GM19372 (cell line): Measurements from ENCODE around the gene KNCN.

Source experiments
- ATAC-seq: cut with Tn5 transposase; IDR thresholded peaks from one replicate; pipeline ENCODE4 v1.9.1; 2021; ENCODE audit warnings: mild to moderate bottlenecking, low read depth, moderate library complexity; ENCODE audit not compliant: unreplicated experiment

The KNCN gene

DNA sequence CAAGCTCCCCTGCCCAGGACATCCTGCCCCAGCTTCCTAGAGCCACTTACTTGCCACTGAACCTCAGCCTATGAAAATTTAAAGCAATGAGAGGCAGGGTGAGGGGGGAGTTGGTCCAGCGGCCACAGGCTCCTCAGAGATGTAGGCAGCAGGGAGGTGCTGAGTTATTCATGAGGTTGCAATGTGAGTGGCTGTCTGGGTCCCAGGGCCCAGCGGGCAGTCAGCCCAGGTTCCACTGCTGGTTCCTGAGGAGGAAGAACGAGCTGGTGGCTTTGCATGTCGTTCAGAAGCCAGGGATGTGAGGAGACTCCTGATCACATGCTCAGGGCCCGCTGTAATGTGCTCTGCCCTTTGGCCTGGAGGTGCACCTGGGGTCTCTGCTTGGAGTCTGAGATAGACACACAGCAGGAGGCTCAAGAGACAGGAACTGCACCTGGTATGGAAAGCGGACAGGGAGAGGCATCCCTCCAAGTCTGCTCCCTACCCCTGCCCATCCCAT, at the start of gene KNCN:
KNCN (minus strand) TSS at position 51 of the 499 bp plus-strand sequence. CDS start 432 bp downstream, outside the sequence.
- no peak for ATAC-seq

DNA sequence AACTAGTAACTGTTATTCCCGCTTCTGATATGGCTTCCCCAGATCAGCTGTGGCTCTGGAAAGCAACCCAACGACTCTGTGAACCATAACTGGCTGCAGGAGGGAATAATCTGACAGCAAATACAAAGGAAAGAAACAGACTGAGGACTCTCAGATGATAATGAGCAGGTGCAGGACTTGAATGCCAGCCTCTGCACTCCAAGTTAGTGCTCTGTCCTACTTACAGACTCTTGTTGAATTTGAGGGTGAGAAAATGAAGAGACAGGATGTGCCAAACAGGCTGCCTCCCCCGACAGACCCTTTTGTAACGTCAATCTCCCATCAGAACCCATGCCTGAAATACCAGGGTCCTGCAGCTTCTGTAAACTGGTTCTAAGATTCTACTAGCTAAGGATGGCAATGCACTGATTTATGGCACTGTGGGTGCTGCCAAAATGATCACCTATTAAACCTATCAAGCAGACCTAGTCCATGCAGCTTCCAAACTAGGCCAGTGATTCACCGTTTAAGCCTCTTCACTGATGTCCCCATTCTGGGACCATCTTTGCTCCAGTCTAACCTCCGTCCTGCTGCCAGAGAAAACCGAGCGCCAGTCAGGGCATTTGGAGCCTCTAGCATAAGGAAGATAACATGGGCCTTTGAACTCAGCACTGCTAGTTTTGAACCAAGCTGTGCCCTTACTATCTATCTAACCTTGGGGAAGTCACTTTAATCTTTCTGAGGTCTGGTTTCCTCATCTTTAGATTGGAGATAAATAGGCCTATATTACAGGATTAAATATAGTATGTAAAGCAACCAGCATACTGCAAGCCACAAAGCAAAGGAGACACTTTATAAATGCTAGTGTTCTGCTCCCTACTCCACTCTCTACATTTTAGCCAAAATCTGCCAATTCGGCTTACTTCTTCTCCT, 47.9 kb upstream of the KNCN start:
- no peak for ATAC-seq

DNA sequence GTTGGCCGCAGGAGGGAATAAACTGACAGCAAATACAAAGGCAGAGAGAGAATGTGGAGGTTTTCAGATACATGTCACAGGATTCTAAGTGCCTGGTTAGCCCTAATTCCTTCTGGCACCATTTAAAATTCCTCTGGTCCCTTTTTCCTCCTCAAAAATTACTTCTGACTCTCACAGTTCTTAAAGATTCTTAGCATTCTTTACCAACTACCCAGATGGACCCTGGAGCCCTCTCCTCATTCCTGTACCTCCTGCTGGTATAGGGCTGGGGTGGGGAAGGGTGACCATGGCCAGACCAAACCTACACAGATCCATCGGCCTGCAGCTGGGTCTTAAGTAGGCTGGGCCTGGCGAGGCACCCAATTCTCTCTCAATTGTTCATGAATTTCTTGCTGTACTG, 45.4 kb upstream of the KNCN start:
- ATAC-seq: no peak

DNA sequence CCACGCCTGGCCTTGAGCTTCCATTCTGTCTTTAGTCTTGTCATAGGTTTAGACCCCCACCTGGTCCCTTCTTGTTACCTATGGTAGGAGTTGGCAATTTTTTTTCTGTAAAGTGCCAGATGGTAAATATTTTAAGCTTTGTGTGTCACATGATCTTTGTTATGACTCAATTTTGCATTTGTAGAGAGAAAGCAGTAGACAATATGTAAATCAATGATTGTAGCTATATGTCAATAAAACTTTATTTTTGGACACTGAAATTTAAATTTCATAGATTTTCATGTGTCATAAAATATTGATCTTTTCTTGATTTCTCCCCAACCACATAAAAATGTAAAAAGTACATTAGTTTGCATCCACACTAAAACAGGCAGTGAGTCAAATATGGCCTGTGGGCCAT, 44.6 kb upstream of the KNCN start:
- ATAC-seq: no peak

GRCh38 chr1:46595127-46595526, 43.7 kb upstream of the KNCN start:
- no peak for ATAC-seq

- no peak for ATAC-seq
Observed at GRCh38 chr1:46594063-46594462, 42.6 kb upstream of the KNCN start.

DNA sequence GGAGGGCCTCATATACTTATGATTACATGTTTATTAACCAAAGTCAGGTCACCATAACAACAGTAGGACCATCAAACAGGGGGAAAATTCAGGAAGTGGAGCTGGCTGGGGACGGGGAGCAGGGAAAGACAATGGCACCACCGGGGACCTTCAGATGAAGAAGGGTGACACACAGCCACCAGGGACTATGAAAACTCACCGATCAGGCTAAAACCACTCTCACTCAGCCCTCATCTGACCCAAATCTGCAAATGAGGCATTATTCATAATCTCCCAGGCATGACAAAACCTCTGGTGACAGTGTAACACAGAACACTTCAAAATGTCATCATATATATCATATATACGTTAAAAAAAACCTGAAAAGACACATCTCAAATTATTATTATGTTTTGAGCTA, 41.4 kb upstream of the KNCN start:
- ATAC-seq: no peak

GRCh38 chr1:46589529-46589928, 38.1 kb upstream of the KNCN start:
- ATAC-seq: no peak

DNA sequence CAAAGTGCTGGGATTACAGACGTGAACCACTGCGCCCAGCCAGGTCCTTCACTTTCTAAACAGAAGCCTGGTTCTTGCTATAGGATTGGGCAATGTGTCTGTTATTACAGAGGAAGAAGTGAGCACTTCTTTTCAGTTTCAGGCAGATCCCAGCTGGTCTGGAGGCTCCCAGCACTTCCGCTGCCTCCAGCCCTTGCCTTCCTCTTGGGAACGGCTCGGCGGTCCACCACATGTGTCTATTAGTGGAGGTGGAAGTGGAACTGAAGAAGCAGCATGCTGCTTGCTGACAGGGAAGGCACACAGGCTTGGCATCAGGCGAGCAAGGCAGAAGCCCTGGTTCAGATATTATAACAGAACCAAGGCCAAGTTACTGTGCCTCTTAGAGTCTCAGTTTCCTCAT, 35.6 kb upstream of the KNCN start:
- no peak for ATAC-seq

DNA sequence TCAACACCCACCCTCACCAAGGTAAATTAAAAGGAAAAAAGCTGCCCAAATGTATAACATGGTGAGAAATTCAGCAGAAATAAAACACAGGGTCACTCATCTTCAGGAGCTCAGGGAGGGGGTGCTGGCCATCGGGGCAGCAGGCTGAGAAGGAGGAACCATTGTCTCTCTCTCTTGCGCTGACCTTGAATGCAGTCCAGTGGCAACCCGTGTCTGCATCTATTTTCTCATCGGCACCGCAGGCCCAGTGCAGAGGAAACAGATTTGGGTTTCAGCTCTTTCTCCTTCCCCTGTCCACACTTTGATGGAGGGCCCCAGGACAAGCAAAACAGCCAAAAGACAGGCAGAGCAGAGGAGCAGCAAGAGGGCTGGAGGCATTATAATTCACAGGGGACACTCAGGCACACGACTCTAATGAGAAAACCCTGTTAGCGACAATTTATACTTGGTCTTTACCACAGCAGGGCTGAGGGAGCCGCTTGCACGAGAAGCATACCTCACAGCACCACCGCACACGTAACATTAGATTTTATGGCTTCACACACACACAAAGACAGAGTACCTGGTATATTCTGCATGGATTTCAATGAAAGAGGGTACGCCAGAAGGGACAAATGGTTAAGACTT, 34.0 kb upstream of the KNCN start:
- ATAC-seq: no peak

- ATAC-seq: no peak
Observed at GRCh38 chr1:46583494-46583893, 32.0 kb upstream of the KNCN start.

- ATAC-seq: no peak
Observed at GRCh38 chr1:46582972-46583371, 31.5 kb upstream of the KNCN start.

GRCh38 chr1:46581681-46582455, 30.4 kb upstream of the KNCN start:
- no peak for ATAC-seq

DNA sequence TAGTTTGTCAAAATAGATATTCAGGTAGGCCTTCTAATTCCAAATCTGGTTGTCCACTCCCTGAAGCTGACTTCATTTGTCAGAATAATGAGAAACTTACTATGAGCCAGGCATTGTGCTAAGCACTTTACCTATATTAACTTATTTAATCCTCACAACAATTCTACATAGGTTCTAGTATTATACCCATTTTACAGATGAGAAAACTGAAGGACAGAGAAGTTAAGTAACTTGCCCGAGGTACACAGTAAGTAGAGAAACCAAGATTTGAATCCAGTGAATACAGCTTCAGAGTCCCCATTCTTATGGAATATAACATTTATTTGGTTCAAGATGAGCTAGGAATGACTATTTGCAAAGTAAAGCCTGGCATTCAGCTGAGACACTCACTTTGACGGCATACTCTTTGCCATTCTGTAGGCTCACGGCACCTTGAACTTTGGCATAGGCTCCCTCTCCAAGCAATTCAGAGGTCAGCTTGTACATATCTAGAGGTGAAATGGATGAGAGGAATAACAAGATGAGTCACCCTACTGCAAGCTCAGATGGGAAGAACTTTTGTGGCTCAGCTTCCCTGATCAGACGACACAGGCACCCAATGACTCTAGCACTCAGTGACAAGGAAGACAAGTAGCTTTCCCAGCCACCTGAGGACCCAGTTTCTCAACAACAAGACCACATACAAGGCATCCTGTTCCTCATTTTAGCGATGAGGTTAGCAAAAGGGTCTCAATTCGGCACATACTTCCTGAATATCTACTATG, 28.9 kb upstream of the KNCN start:
- ATAC-seq: no peak

- no peak for ATAC-seq
Observed at GRCh38 chr1:46577671-46578070, 26.2 kb upstream of the KNCN start.

- no peak for ATAC-seq
Observed at GRCh38 chr1:46576596-46576995, 25.1 kb upstream of the KNCN start.

DNA sequence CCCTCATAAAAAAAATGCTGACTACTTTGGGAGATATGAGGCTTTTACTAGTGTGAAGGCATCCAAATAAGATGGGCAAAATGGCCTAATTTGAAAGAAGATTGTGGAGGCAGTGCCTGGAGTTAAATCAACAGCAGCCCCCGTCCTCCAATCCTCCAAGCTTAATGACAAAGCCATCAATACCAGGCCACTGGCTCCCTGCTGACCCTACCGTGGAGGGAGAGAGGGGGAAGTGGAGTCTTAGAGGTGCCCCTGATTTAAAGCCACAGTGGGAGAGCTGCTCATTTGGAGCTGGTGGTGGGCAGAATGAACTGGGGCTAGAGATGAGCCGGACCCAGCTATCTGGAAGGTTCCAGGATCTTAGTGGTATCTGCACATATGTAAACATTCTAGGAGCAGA, 24.3 kb upstream of the KNCN start:
- ATAC-seq: no peak

DNA sequence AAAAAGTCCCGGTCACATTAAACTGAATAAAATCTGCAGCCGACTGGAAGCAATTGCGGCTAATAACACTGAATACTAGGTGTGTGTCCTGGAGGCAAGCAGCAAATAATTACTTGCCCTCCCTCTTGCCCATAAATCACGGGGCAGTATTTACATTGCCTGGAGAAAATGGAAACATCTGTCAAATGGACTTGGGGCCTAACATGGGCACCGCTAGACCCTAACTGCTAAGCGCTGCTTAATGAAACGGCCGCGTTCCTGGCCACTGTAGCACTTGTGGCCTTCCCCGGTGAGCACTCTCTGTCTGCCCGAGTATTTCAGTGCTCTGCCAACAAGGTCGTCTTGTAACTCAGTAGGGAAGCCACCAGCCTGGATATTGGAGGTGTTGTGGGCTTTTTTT, 23.9 kb upstream of the KNCN start:
- ATAC-seq: no peak

DNA sequence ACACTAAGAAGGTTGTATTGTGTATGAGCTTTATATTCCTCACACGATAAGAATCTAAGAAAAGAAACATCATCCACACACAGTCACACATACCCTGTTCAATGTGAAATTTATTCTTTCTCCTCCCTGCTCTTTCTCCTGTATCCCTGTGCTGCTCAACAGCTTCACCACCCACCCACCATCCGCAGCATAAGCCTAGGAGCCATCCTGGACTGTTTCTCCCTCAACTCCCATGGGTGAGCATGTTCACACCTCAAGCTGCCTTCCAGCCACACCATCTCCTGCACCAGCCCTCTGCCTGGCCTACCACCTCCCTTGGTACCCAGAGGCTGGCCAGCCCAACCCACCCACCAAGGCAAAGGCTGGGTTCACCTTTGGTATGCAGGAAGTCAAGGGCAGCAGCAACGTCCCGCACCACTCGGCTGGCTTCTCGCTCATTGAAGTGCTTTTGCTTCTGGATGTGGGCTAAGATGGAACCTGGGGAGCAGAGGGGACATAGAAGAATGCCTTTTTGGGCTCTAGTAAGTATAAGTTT, 20.3 kb upstream of the KNCN start:
- ATAC-seq: no peak
